ENCODE measurements around the gene ZNF521.

The ZNF521 gene

GRCh38 chr18:25167612-25168410 lies 184.2 kb downstream of the ZNF521 start:
- no peak for DNase-seq (ENCODE audit: low read depth)

GRCh38 chr18:25166113-25166512 lies 185.9 kb downstream of the ZNF521 start:
- no peak for DNase-seq (ENCODE audit: low read depth)

DNA sequence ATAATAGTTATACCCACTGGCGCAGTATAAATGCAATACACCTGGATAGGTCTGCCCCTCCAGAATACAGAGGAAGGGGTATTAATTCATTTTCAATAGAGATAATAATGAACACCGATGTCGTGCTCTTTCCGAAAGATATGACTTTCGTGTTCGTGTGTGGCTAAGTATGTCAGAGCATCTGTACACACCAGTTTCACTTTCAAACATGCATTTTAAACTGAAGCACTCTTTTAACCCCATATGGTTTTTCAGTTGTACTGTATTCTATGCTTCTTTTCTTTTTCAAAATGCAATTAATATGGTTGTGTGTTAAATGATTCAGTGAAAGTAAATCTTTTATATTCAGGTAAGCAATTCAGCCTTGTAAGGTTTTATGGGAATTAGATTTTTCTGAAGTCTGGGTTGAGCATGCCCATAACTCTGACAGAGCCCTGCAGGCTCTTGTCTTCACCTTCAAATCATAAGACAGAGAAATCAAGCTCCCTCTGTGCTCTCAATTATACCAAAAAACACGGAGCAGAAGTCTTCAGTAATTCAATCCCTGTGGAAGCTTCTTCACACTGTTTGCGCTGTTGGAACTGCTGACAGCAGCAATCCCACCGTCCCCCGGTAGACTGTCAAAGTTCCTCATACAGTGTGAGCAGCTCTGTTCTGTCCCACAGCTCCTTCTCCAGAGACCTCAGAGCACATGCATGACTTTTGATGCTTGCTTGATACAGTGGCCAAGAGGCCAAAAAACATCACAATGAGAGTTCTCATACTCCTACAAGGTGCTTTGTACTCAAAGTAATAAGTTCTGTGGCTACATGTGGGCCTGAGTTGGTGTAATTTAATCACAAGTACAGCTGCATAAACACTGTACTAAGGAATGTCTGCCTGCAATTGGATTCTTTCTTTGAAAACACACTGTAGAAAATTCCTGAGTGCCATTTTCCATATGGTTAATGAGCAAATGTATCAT lies 186.8 kb downstream of the ZNF521 start:
- peak; percentile 2 for DNase-seq (ENCODE audit: low read depth)

GRCh38 chr18:25164211-25164847 lies 187.6 kb downstream of the ZNF521 start:
- no peak for DNase-seq (ENCODE audit: low read depth)

DNA sequence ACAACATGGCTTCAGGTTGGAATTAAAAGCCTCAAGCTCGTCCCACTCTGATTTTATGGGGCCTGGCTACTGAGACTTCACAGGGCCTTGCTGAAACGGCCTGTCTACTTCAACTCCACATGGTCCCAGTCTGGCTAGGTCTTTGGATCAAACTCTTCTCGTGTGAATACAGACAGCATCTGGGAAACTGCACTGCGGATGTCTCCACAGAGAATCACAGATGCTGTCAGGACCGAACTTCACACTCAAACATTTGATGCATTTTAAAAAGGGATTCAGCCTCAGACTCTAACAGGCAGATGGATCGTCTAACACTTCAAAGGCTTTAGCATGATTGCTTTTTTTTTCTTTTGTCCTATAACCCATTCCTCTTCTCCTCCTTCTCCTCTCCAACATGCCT lies 198.5 kb downstream of the ZNF521 start:
- no peak for DNase-seq (ENCODE audit: low read depth)

DNA sequence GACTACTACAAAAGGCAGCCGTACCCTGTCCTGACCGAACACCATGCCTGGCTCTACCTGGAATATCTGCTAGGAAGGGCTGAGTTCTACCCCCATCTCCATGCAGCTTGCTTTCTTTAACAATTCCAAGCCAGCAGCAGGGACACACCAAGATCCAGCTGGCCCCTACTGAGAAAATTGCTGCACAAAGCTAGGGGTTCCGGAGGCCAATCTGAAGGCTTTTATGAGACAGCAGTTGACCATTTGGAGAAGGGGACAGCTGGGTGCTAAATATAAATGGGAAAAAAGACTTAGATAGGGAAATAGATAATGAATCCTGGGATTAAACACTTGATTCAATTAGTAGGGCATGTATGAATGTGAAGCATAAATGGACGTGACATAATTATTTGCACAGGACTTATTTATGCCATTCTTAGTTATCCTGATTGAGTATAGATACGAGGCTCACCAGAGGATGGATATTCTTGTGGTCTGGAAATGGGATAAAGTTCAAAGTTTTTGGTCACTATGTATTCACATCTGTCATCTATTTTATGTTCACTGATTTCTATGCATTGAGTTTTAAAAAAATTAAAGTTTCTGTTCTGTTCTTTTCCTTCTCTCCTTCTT lies 204.0 kb downstream of the ZNF521 start:
- no peak for DNase-seq (ENCODE audit: low read depth)

DNA sequence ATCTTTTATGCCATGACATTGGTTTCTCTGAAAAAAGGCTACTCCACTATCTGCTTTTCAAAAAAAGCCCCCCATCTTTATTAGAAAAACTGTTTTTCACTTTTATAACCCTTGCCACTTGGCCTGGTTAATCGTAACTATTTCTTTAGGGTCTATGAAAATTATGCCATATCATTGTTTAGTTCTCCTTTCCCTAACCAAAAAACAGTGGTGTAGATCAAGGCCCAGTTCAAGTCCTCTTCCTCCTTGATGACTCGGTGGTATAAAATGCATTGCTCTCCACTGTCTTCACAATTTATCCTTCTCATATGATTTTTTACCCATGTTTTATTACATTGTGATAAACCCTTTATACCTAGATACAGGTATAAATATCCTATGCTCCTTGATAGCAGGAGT lies 205.5 kb downstream of the ZNF521 start:
- no peak for DNase-seq (ENCODE audit: low read depth)

GRCh38 chr18:25145731-25146511 lies 206.0 kb downstream of the ZNF521 start:
- no peak for DNase-seq (ENCODE audit: low read depth)

DNA sequence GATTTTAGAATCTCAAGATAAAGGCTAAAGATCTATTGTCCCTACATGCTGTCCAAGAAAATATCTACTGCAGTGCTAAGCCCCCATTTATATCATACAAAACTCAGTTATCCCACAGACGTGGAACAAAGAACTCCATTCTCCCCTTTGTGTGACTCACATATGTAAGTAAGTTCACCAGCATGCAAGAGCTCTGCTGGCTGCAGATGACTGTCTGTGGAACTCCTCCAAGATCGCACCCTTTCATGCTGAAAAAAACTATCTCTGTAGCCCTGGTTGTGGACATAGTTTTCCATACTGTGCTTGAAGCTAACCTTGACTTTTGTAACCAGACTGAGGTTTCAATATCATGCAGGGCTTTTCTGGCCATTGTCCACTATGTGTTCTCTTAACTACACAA lies 207.1 kb downstream of the ZNF521 start:
- DNase-seq (ENCODE audit: low read depth), result peak; percentile 66

GRCh38 chr18:25141886-25142285 lies 210.1 kb downstream of the ZNF521 start:
- DNase-seq (ENCODE audit: low read depth), result no peak

DNA sequence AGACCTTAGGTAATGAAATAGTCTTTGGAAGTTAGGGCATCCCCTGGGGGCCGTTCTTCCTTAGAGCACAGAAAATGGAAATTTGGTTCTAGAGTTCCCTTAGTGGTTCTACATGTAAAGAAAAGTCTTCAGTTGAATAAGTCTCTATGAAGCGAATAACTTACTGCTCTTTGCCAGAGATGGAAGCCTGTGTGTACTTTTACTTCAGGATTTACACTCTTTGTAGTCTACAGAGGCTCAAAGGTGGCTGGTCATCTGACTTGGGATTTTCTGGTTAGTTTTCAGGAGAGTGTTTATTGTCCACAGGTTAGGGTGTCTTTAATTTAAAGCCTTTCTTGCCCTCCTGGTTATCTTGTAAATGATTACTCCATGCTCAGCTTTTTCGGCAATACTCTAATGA lies 210.6 kb downstream of the ZNF521 start:
- no peak for DNase-seq (ENCODE audit: low read depth)

GRCh38 chr18:25140962-25141308 lies 211.0 kb downstream of the ZNF521 start:
- no peak for DNase-seq (ENCODE audit: low read depth)

- DNase-seq (ENCODE audit: low read depth), result no peak
These were observed 211.6 kb downstream of the ZNF521 start for GRCh38 chr18:25140124-25140961.

GRCh38 chr18:25137197-25137472 lies 214.8 kb downstream of the ZNF521 start:
- DNase-seq (ENCODE audit: low read depth), result no peak

DNA sequence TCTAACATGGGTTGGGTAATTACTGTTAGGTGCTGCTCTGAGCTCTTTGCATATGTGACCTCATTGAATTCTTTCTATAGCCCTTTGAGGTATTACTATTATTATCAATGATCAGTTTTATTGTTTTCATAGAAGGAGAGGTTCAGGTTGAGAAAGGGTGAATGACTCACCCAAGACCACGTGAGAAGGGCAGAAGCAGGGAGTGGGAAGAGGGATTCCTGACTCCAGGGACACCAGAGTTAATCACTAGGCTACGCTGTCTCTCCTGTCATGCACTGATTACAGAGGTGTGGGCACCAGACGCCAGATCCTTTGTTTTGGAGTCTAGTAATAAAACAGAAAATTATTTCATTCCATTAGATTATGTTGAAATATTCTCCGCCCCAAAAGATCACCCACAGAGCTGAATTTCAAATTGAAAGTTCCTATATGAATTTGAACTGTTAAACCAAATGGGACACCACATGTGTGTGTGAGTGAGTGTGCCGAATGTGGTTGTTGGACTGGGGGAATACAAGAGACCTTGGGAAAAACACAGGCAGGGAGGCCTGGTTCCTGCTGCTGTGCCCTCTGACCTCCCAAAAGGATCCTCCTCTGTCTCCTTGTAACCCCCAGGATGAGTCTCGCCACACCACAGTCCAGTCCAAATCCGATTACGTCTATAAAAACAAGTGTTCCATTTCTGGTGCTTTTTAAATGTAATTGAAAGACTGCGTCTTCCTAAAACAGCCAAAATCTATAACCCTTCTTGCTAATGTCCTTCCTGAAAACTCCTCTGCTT lies 215.4 kb downstream of the ZNF521 start:
- no peak for DNase-seq (ENCODE audit: low read depth)

- no peak for DNase-seq (ENCODE audit: low read depth)
These were observed 217.1 kb downstream of the ZNF521 start for GRCh38 chr18:25134861-25135260.

DNA sequence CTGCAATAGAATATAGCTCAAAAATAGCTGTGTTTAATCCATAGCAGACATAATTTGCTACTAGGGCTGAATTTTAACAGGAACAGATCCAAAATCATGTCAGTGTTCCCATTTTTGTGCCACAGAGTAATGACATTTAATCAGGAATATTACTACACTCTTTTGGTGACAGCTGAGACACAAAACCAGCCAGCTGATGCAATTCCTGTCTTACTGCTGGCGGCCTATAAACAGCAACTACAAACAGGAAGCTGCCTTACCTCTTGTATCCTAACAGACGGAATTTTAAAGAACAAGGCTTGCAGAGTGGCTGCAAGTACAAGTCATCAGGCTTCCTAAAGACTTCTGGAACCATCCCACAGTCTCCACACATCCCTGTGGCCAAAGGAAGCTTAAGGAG lies 218.1 kb downstream of the ZNF521 start:
- DNase-seq (ENCODE audit: low read depth), result no peak

DNA sequence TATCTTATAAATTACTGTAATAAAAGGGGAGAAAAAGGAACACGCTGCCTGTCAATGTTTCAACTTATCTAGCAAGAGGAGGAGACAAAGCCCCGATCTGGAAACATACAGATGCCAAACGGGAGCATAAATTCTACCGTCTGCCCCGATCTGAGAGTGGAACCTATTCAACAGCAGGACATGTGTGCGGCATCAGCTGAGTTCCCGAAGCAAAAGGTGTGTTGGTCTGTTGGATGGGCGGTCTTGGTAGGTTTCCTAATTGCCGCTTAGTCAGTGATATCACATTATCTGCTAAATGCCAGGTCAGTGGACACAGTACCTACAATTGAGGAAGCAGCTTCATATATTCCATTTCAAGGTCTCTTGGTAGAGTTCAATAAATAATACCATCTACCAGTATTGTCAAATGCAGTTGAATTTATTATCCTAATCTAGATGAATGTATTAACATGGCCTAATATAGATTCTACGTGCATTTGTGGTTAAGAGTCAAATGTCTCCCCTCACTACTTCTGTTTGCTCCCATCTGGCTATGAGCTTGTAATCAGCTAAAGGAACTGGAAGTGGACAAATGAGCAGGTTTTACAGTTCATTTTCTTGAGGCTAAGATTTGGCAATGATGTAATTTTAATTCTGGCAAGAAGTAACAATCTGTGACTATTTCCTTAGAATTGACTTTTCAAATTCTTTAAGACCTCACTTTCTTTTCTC lies 219.0 kb downstream of the ZNF521 start:
- no peak for DNase-seq (ENCODE audit: low read depth)

DNA sequence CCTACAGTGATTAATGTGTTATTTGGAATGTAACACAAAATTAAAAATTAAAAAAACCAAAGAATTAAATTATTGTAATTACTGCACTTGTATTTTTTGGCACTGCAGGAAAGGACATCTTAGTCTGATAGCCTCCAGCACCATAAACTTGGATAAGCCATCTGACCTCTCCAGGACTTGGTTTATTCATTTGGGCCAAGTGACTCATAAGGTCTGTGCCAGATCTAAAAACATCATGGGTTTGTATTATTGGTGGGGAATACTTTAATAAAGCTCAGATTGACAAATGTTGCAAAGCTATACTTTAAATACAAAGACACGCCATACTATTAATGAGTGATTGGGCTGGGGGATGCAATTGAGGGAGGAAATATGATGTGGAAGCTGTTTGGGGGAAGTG lies 225.2 kb downstream of the ZNF521 start:
- no peak for DNase-seq (ENCODE audit: low read depth)

Data from fibroblast of the conjunctiva (primary cell).